ENCODE results near the gene LYZL4. TPM values are rescaled to one million over a fixed set of nuclear protein-coding genes. Genes with fewer than 3 reads are reported as not detected.

The LYZL4 gene
- polyA plus RNA-seq, 1 experiment = not detected

- CTCF ChIA-PET = no interaction called here
These were observed 53.1 kb downstream of the LYZL4 start for GRCh38 chr3:42357335-42357734.

DNA sequence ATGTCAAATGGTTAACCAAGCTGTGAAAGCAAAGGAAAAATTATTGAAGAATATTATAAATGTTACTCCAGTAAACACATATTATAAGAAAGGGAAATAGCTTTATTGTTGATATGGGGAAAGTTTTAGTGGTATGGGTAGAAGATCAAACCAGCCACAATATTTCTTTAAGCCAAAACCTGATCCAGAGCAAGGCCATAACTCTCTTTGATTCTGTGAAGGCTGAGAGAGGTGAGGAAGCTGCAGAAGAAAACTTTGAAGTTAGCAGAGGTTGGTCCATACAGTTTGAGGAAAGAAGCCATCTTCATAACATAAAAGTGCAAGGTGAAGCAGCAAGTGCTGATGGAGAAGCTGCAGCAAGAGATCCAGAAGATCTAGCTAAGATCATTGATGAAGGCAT, 54.8 kb downstream of the LYZL4 start:
- DNase-seq (ENCODE audit: low read depth) = no peak
- Histone ChIP-seq H3K36me3 (ENCODE audit: control insufficient read depth, insufficient read depth, low read length) (no peaks in the 10 kb centered on the region), H3K4me3 (ENCODE audit: low read depth, low read length) (no peak overlapping the region), H3K27me3 (ENCODE audit: control insufficient read depth, insufficient read depth, low read length) (no peaks in the 10 kb centered on the region; the same call in 1 of the 2 replicates)
- TF ChIP-seq, protein P1, sequence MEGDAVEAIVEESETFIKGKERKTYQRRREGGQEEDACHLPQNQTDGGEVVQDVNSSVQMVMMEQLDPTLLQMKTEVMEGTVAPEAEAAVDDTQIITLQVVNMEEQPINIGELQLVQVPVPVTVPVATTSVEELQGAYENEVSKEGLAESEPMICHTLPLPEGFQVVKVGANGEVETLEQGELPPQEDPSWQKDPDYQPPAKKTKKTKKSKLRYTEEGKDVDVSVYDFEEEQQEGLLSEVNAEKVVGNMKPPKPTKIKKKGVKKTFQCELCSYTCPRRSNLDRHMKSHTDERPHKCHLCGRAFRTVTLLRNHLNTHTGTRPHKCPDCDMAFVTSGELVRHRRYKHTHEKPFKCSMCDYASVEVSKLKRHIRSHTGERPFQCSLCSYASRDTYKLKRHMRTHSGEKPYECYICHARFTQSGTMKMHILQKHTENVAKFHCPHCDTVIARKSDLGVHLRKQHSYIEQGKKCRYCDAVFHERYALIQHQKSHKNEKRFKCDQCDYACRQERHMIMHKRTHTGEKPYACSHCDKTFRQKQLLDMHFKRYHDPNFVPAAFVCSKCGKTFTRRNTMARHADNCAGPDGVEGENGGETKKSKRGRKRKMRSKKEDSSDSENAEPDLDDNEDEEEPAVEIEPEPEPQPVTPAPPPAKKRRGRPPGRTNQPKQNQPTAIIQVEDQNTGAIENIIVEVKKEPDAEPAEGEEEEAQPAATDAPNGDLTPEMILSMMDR (IDR thresholded peaks at IDR 0.05; ENCODE audit: insufficient read depth, low read depth, low read length) = no peak
- ChIA-PET CTCF (no interaction called here), POLR2A (no interaction called here)

More at GRCh38 chr3:42357335-42357734, 53.1 kb downstream of the LYZL4 start:
- TF ChIP-seq, protein P1 (IDR thresholded peaks at IDR 0.05; ENCODE audit: insufficient read depth, low read depth, low read length) = no peak
- Histone ChIP-seq H3K4me3 (ENCODE audit: low read depth, low read length) (no peak overlapping the region), H3K27me3 (ENCODE audit: control insufficient read depth, insufficient read depth, low read length) (no peaks in the 10 kb centered on the region), H3K36me3 (ENCODE audit: control insufficient read depth, insufficient read depth, low read length) (no peaks in the 10 kb centered on the region)
- no peak for DNase-seq (ENCODE audit: low read depth)
- POLR2A ChIA-PET = no interaction called here

DNA sequence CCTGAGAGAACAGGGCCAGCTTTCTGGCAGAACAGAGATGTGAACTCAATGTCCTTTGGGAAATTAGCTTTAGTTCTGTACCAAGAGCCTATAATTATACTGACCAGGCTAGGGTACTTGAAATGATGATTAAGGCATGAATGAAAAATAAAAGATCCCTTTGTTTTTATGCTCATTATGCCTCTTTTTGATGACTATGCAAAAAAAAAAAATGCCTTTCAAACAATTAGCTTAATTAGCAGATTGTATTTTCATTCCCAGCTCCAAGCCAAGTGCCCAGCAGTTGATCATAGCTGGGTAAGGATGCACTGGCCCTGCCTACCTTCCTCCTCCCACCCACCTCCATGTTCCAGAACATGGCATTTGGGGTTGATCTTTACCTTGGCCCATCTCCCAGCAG, 56.8 kb downstream of the LYZL4 start:
- H3K36me3 ChIP-seq (ENCODE audit: control insufficient read depth, insufficient read depth, low read length) = no peaks in the 10 kb centered on the region
- no peak for DNase-seq (ENCODE audit: low read depth)
- ChIA-PET POLR2A (no interaction called here), CTCF (no interaction called here)
- no peaks in the 10 kb centered on the region; the same call in 1 of the 2 replicates for H3K27me3 ChIP-seq (ENCODE audit: control insufficient read depth, insufficient read depth, low read length)
- TF ChIP-seq, protein P1 (IDR thresholded peaks at IDR 0.05; ENCODE audit: insufficient read depth, low read depth, low read length) = no peak
- no peak overlapping the region for H3K4me3 ChIP-seq (ENCODE audit: low read depth, low read length)

GRCh38 chr3:42351207-42351606, 59.2 kb downstream of the LYZL4 start:
- peak; percentile 2 for DNase-seq (ENCODE audit: low read depth)
- CTCF ChIA-PET = no interaction called here
- TF ChIP-seq, protein P1 (IDR thresholded peaks at IDR 0.05; ENCODE audit: insufficient read depth, low read depth, low read length) = no peak

GRCh38 chr3:42349765-42350594, 60.4 kb downstream of the LYZL4 start:
- CTCF ChIA-PET = no interaction called here
- POLR2A ChIA-PET = no interaction called here
- Histone ChIP-seq H3K36me3 (ENCODE audit: control insufficient read depth, insufficient read depth, low read length) (no peaks in the 10 kb centered on the region), H3K4me3 (ENCODE audit: low read depth, low read length) (no peak overlapping the region), H3K27me3 (ENCODE audit: control insufficient read depth, insufficient read depth, low read length) (no peaks in the 10 kb centered on the region; the same call in 1 of the 2 replicates)
- no peak for DNase-seq (ENCODE audit: low read depth)
- TF ChIP-seq, protein P1 (IDR thresholded peaks at IDR 0.05; ENCODE audit: insufficient read depth, low read depth, low read length) = no peak

More at GRCh38 chr3:42351207-42351606, 59.2 kb downstream of the LYZL4 start:
- Histone ChIP-seq H3K27me3 (ENCODE audit: control insufficient read depth, insufficient read depth, low read length) (no peaks in the 10 kb centered on the region; the same call in 1 of the 2 replicates), H3K36me3 (ENCODE audit: control insufficient read depth, insufficient read depth, low read length) (no peaks in the 10 kb centered on the region), H3K4me3 (ENCODE audit: low read depth, low read length) (no peak overlapping the region)
- POLR2A ChIA-PET = no interaction called here

All from BJ (cell line).